ENCODE results near the gene LGALS12. TPM values are rescaled to one million over a fixed set of nuclear protein-coding genes. Genes with fewer than 3 reads are reported as not detected.
"Not testable (repeated sequence)": the region's sequence is repeated elsewhere in the genome, so short reads cannot be mapped to it uniquely, and the experiment has no call there.

Gene LGALS12
- total RNA-seq, 1 donor = not detected

GRCh38 chr11:63536669-63537292 is 30.9 kb downstream of the LGALS12 start, which contains the start of gene PLAAT4:
Gene PLAAT4, plus strand, starts transcription at chr11:63536808. Its CDS starts 61 bp downstream, at chr11:63536869.
- TF ChIP-seq CTCF (IDR thresholded peaks at IDR 0.05; ENCODE audit: insufficient read depth, low read depth, low read length) = no peak
- DNase-seq (ENCODE audit: low read depth) = peak; percentile 89
- peak within 1 kb of the TSS; percentile 50 for H3K4me3 ChIP-seq (ENCODE audit: low read depth, low read length)

GRCh38 chr11:63537293-63538101 is 31.6 kb downstream of the LGALS12 start:
- peak; percentile 77 for DNase-seq (ENCODE audit: low read depth)
- H3K4me3 ChIP-seq (ENCODE audit: low read depth, low read length) = peak overlapping the region; percentile 50
- TF ChIP-seq CTCF (IDR thresholded peaks at IDR 0.05; ENCODE audit: insufficient read depth, low read depth, low read length) = no peak

GRCh38 chr11:63542506-63542905 is 36.6 kb downstream of the LGALS12 start:
- H3K4me3 ChIP-seq (ENCODE audit: low read depth, low read length); DNase-seq (ENCODE audit: low read depth): not testable (repeated sequence)

GRCh38 chr11:63543711-63544110 is 37.8 kb downstream of the LGALS12 start:
- H3K4me3 ChIP-seq (ENCODE audit: low read depth, low read length) = no peak overlapping the region
- no peak for DNase-seq (ENCODE audit: low read depth)
- no peak for TF ChIP-seq CTCF (IDR thresholded peaks at IDR 0.05; ENCODE audit: insufficient read depth, low read depth, low read length)

- no peak for TF ChIP-seq CTCF (IDR thresholded peaks at IDR 0.05; ENCODE audit: insufficient read depth, low read depth, low read length)
- no peak overlapping the region for H3K4me3 ChIP-seq (ENCODE audit: low read depth, low read length)
- no peak for DNase-seq (ENCODE audit: low read depth)
Observed at GRCh38 chr11:63547061-63547460, 41.2 kb downstream of the LGALS12 start.

- DNase-seq (ENCODE audit: low read depth) = peak; percentile 94
- H3K4me3 ChIP-seq (ENCODE audit: low read depth, low read length) = no peak overlapping the region
- TF ChIP-seq CTCF (IDR thresholded peaks at IDR 0.05; ENCODE audit: insufficient read depth, low read depth, low read length) = no peak
Observed at GRCh38 chr11:63548178-63548577, 42.3 kb downstream of the LGALS12 start.

- TF ChIP-seq CTCF (IDR thresholded peaks at IDR 0.05; ENCODE audit: insufficient read depth, low read depth, low read length) = no peak
- no peak overlapping the region for H3K4me3 ChIP-seq (ENCODE audit: low read depth, low read length)
- no peak for DNase-seq (ENCODE audit: low read depth)
Observed at GRCh38 chr11:63549411-63549810, 43.5 kb downstream of the LGALS12 start.

GRCh38 chr11:63550156-63550700 is 44.3 kb downstream of the LGALS12 start:
- H3K4me3 ChIP-seq (ENCODE audit: low read depth, low read length); DNase-seq (ENCODE audit: low read depth): not testable (repeated sequence)
